HepG2 (cell line): ENCODE results near the gene C1GALT1C1. TPM values are rescaled to one million over a fixed set of nuclear protein-coding genes. Genes with fewer than 3 reads are reported as not detected.

Source experiments
- ATAC-seq: fragments of 200-7000 bp; cut with Tn5 transposase; 3 replicates; pipeline ENCODE4 v1.9.1; 2020; ENCODE audit warnings: mild to moderate bottlenecking, moderate library complexity
- BruUV-seq: library from RNA; stranded (reverse); fragments of 400-500 nt; replicated peaks from 2 replicates; lab custom pipeline; 2021; lab: Mats Ljungman, UMichigan
- CTCF ChIA-PET: fragments of 300-600 bp; formaldehyde crosslinking; extraction: SDS; loops from one replicate; lab custom pipeline; 2021; ENCODE audit warnings: low total read pairs, inconsistent platforms, low intra/inter-chr PET ratio; lab: Yijun Ruan, JAX
- POLR2A ChIA-PET: fragments of 350-600 bp; sonication (Branson Sonifier 250); formaldehyde crosslinking; loops from one replicate; lab custom pipeline; 2020; ENCODE audit warnings: antibody characterized with exemption, inconsistent platforms; lab: Yijun Ruan, JAX
- DNase-seq: peaks from one replicate; pipeline ENCODE4 v3.0.0-alpha.2; 2015; ENCODE audit warnings: low spot score
- FAIRE-seq: peaks from 3 replicates; lab custom pipeline; 2011; peaks lifted over from hg19 to GRCh38; lab: Jason Lieb, UNC
- H2AFZ ChIP-seq: one replicate; pipeline ENCODE4 v1.6.1; 2011; ENCODE audit warnings: low read length, inconsistent platforms
- H3K27ac ChIP-seq: fragments of 300-600 bp; 3 replicates; pipeline ENCODE4 v1.8.0; 2011; ENCODE audit warnings: mixed run types, mild to moderate bottlenecking, mixed read lengths, low read length, inconsistent platforms; ENCODE audit not compliant: insufficient read depth; ENCODE audit errors: extremely low read length
- H3K27me3 ChIP-seq, 2 experiments: fragments of 200-600 bp in 1 of 2; 2 replicates in 1 of 2; 3 replicates in 1 of 2; pipeline versions ENCODE4 v1.6.0 to v1.8.0; 2011; ENCODE audit warnings: low read length in 2 of 2, mild to moderate bottlenecking in 2 of 2, moderate library complexity in 2 of 2, inconsistent platforms in 1 of 2; ENCODE audit not compliant: insufficient read depth in 2 of 2, control insufficient read depth in 1 of 2
- H3K36me3 ChIP-seq, 2 experiments: fragments of 200-600 bp in 1 of 2; replicated peaks in 1 of 2; 2 replicates in 1 of 2; 3 replicates in 1 of 2; pipeline versions ENCODE4 v1.5.1 to v1.8.0; 2011; ENCODE audit warnings: low read length in 2 of 2, inconsistent platforms in 1 of 2; ENCODE audit not compliant: insufficient read depth in 2 of 2, control insufficient read depth in 1 of 2
- H3K4me1 ChIP-seq: 2 replicates; pipeline ENCODE4 v1.5.1; 2012; ENCODE audit warnings: low read length, inconsistent platforms; ENCODE audit not compliant: insufficient read depth
- H3K4me2 ChIP-seq: 2 replicates; pipeline ENCODE4 v1.6.0; 2011; ENCODE audit warnings: low read depth, low read length, inconsistent platforms
- H3K4me3 ChIP-seq, 3 experiments: fragments of 200-600 bp in 1 of 3; sonication (generic), shearing (Covaris generic) in 1 of 3; replicated peaks in 1 of 3; 2 replicates each; pipeline ENCODE4 v1.5.1; 2011 to 2016; ENCODE audit warnings: low read length in 3 of 3, inconsistent platforms in 2 of 3, low read depth in 2 of 3, mild to moderate bottlenecking in 2 of 3, control low read depth in 1 of 3, mixed read lengths in 1 of 3; ENCODE audit not compliant: insufficient read depth in 1 of 3
- H3K79me2 ChIP-seq: one replicate; pipeline ENCODE4 v1.6.1; 2011; ENCODE audit warnings: low read length, inconsistent platforms; ENCODE audit not compliant: insufficient read depth
- H3K9ac ChIP-seq: 2 replicates; pipeline ENCODE4 v1.6.0; 2011; ENCODE audit warnings: mild to moderate bottlenecking, low read depth, low read length, inconsistent platforms; ENCODE audit not compliant: insufficient read depth
- H3K9me3 ChIP-seq: 2 replicates; pipeline ENCODE4 v1.5.1; 2012; ENCODE audit warnings: mild to moderate bottlenecking, low read length
- H4K20me1 ChIP-seq: 2 replicates; pipeline ENCODE4 v1.6.0; 2011; ENCODE audit warnings: inconsistent platforms, mild to moderate bottlenecking, low read length, moderate library complexity; ENCODE audit not compliant: insufficient read depth
- CSRNP1 ChIP-seq: sonication (generic); formaldehyde crosslinking; IDR thresholded peaks from 2 replicates; pipeline ENCODE4 v1.8.1; 2023; ENCODE audit warnings: mild to moderate bottlenecking, missing genetic modification reagents
- HOMEZ ChIP-seq: IDR thresholded peaks from 2 replicates; pipeline ENCODE4 v1.6.1; 2016; ENCODE audit warnings: low read depth
- NR0B2 ChIP-seq: sonication (generic); formaldehyde crosslinking; IDR thresholded peaks from 2 replicates; pipeline ENCODE4 v1.4.0; 2020; ENCODE audit warnings: mild to moderate bottlenecking, missing genetic modification reagents
- PBX3 ChIP-seq: sonication (generic); formaldehyde crosslinking; IDR thresholded peaks from 2 replicates; pipeline ENCODE4 v1.8.1; 2023; ENCODE audit warnings: missing genetic modification reagents, inconsistent platforms, borderline replicate concordance
- SP2 ChIP-seq: sonication (generic); formaldehyde crosslinking; IDR thresholded peaks from 2 replicates; pipeline ENCODE4 v1.5.1; 2020; ENCODE audit warnings: mild to moderate bottlenecking, missing genetic modification reagents
- TAF15 ChIP-seq: fragments of 200-400 bp; formaldehyde crosslinking; IDR thresholded peaks from one replicate; pipeline ENCODE4 v1.6.1; 2018; ENCODE audit warnings: mild to moderate bottlenecking, low read depth, low read length; ENCODE audit not compliant: poor library complexity, severe bottlenecking
- TIGD3 ChIP-seq: sonication (generic); formaldehyde crosslinking; IDR thresholded peaks from 2 replicates; pipeline ENCODE4 v1.5.1; 2020; ENCODE audit warnings: mild to moderate bottlenecking, missing genetic modification reagents, borderline replicate concordance
- ZFAT ChIP-seq: sonication (generic); formaldehyde crosslinking; conservative IDR thresholded peaks from 2 replicates; pipeline ENCODE4 v1.8.1; 2023; ENCODE audit warnings: missing genetic modification reagents, inconsistent platforms
- ZMAT5 ChIP-seq: sonication (generic); formaldehyde crosslinking; IDR thresholded peaks from 2 replicates; pipeline ENCODE4 v1.5.0; 2020; ENCODE audit warnings: mild to moderate bottlenecking, low read depth, missing genetic modification reagents, borderline replicate concordance
- ZNF3 ChIP-seq: IDR thresholded peaks from 2 replicates; pipeline ENCODE4 v1.7.0; 2017; ENCODE audit warnings: inconsistent platforms
- ZNF547 ChIP-seq: sonication (generic); formaldehyde crosslinking; IDR thresholded peaks from 2 replicates; pipeline ENCODE4 v1.5.1; 2020; ENCODE audit warnings: mild to moderate bottlenecking, missing genetic modification reagents
- ZNF549 ChIP-seq: sonication (generic); formaldehyde crosslinking; IDR thresholded peaks from 2 replicates; pipeline ENCODE4 v1.5.0; 2020; ENCODE audit warnings: missing genetic modification reagents
- ZNF598 ChIP-seq: sonication (generic); formaldehyde crosslinking; IDR thresholded peaks from 2 replicates; pipeline ENCODE4 v1.5.1; 2020; ENCODE audit warnings: mild to moderate bottlenecking, missing genetic modification reagents, borderline replicate concordance
- ZNF607 ChIP-seq: sonication (generic); formaldehyde crosslinking; IDR thresholded peaks from 2 replicates; pipeline ENCODE4 v1.5.1; 2020; ENCODE audit warnings: missing genetic modification reagents, mild to moderate bottlenecking, borderline replicate concordance
- ZNF775 ChIP-seq: sonication (generic); formaldehyde crosslinking; IDR thresholded peaks from 2 replicates; pipeline ENCODE4 v1.4.0; 2020; ENCODE audit warnings: missing genetic modification reagents, mild to moderate bottlenecking, moderate library complexity, borderline replicate concordance
- in situ Hi-C: cut with HindIII; loops from 2 replicates; pipeline ENCODE4 v1.10.0; 2017; ENCODE audit warnings: low pct_unique_long_range_greater_than_20kb; ENCODE audit not compliant: extremely low pct_ligation_motif_present
- intact Hi-C: fragments of 100-400 bp; cut with micrococcal nuclease; formaldehyde crosslinking; loops from one replicate; pipeline ENCODE4 v1.10.0; 2022; ENCODE audit not compliant: unreplicated experiment
- polyA plus RNA-seq, 8 experiments: library from polyadenylated mRNA; depleted of rRNA in 3 of 8; stranded (reverse) in 7 of 8; unstranded in 1 of 8; fragments of >200 nt; fragmentation: Illumina TruSeq in 4 of 8; extraction: Trizol in 4 of 8; gene quantifications; 2 replicates each; pipeline versions ENCODE4 v1.2.1 to v1.2.3, GENCODE V29; 2011 to 2016; ENCODE audit warnings: low read depth in 4 of 8, missing spikeins in 1 of 8, mixed read lengths in 1 of 8; ENCODE audit not compliant: insufficient read depth in 1 of 8
- total RNA-seq, 5 experiments: library from RNA; depleted of rRNA; stranded (reverse); fragments of >200 nt; fragmentation: Illumina TruSeq; extraction: Trizol; gene quantifications; 2 replicates each; pipeline ENCODE4 v1.2.3, GENCODE V29; 2016; ENCODE audit warnings: low read depth in 1 of 5
- TF ChIP-seq, protein P1 (sequence below): sonication (generic); formaldehyde crosslinking; conservative IDR thresholded peaks from 2 replicates; pipeline ENCODE4 v1.4.0; 2020; ENCODE audit warnings: missing genetic modification reagents

C1GALT1C1 gene
- total and polyA plus RNA-seq, 2 of the 13 experiments (the other 11 are each of a cell fraction or from before 2014, with no cell fraction given): 26.3 to 31.9 TPM

DNA sequence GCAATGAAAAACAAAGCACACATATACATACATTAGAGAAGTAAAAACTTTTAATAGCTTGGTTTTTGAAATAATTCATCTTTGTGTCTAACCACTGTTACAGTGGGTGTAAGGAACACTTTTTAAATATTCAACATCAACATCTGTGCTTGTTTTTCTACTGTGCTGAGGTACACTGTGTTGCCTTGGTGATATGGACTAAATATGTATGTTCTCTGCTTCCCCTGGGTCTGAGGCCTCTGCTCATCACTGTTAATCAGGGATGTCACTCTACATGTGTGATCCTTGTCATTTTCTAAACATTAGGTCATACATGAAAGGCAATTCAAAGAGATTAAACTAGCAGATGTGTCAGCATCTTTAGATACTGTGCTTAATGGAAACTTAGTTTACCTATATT lies 15.0 kb downstream of the C1GALT1C1 start:
- Histone ChIP-seq H3K27ac (no peak overlapping the region), H3K4me1 (no peaks in the 10 kb centered on the region), H3K4me3 (no peak overlapping the region), H2AFZ (no peak overlapping the region), H4K20me1 (no peaks in the 10 kb centered on the region), H3K4me2 (no peak overlapping the region), H3K79me2 (no peaks in the 10 kb centered on the region), H3K9ac (no peak overlapping the region), H3K27me3 (no peaks in the 10 kb centered on the region), H3K9me3 (no peaks in the 10 kb centered on the region), H3K36me3 (no peaks in the 10 kb centered on the region; a peak in 3 of 5 replicates)
- FAIRE-seq: no peak
- DNase-seq: no peak
- no peak for ATAC-seq
- no TSS peak for BruUV-seq
- intact Hi-C loops: no loop called here
- POLR2A ChIA-PET: no interaction called here
- TF ChIP-seq CSRNP1 (CRISPR knock-in tag) (no peak), ZNF547 (no peak), SP2 (no peak), ZFAT (CRISPR knock-in tag) (no peak), ZNF607 (CRISPR knock-in tag) (no peak), TAF15 (no peak), ZNF775 (CRISPR knock-in tag) (no peak), HOMEZ (CRISPR knock-in tag) (no peak), NR0B2 (no peak), TIGD3 (no peak), ZNF549 (CRISPR knock-in tag) (no peak), ZNF598 (CRISPR knock-in tag) (no peak), ZMAT5 (CRISPR knock-in tag) (no peak), PBX3 (CRISPR knock-in tag) (no peak), ZNF3 (CRISPR knock-in tag) (no peak)
- TF ChIP-seq, protein P1, sequence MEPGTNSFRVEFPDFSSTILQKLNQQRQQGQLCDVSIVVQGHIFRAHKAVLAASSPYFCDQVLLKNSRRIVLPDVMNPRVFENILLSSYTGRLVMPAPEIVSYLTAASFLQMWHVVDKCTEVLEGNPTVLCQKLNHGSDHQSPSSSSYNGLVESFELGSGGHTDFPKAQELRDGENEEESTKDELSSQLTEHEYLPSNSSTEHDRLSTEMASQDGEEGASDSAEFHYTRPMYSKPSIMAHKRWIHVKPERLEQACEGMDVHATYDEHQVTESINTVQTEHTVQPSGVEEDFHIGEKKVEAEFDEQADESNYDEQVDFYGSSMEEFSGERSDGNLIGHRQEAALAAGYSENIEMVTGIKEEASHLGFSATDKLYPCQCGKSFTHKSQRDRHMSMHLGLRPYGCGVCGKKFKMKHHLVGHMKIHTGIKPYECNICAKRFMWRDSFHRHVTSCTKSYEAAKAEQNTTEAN: no peak
- in situ Hi-C loops: no loop called here
- CTCF ChIA-PET: no interaction called here
